Liver (tissue), 9 donors: ENCODE data around the gene VTCN1. TPM values are rescaled to one million over a fixed set of nuclear protein-coding genes. Genes with fewer than 3 reads are reported as not detected.

ENCODE experiments used
- DNase-seq: peaks from one replicate; pipeline ENCODE4 v3.0.0-alpha.2; 2017; ENCODE audit warnings: low spot score
- H3K27ac ChIP-seq, 2 donors: one replicate each; pipeline ENCODE4 v1.7.0; 2013; ENCODE audit warnings: inconsistent platforms in 2 of 2, low read length in 2 of 2, control low read depth in 1 of 2, low read depth in 1 of 2, mild to moderate bottlenecking in 1 of 2
- H3K27me3 ChIP-seq, 4 donors: one replicate each; pipeline versions ENCODE4 v1.6.1 to v1.7.0; 2013; ENCODE audit warnings: low read length in 3 of 4, inconsistent platforms in 1 of 4, mild to moderate bottlenecking in 1 of 4, moderate library complexity in 1 of 4; ENCODE audit not compliant: control insufficient read depth in 4 of 4, insufficient read depth in 4 of 4
- H3K36me3 ChIP-seq, 4 donors: one replicate each; pipeline versions ENCODE4 v1.6.1 to v1.7.0; 2013; ENCODE audit warnings: low read length in 3 of 4, mild to moderate bottlenecking in 3 of 4, low read depth in 1 of 4, moderate library complexity in 1 of 4; ENCODE audit not compliant: control insufficient read depth in 4 of 4, insufficient read depth in 3 of 4
- H3K4me1 ChIP-seq, 4 donors: one replicate each; pipeline versions ENCODE4 v1.6.1 to v1.7.0; 2013; ENCODE audit warnings: low read length in 3 of 4, mild to moderate bottlenecking in 3 of 4, moderate library complexity in 1 of 4; ENCODE audit not compliant: control insufficient read depth in 4 of 4, insufficient read depth in 4 of 4
- H3K4me3 ChIP-seq, 3 donors: one replicate each; pipeline versions ENCODE4 v1.6.1 to v1.7.0; 2013; ENCODE audit warnings: low read length in 3 of 3, control low read depth in 1 of 3, low read depth in 1 of 3, mild to moderate bottlenecking in 1 of 3
- H3K9ac ChIP-seq, 2 donors: one replicate each; pipeline ENCODE4 v1.7.0; 2013; ENCODE audit warnings: low read length in 2 of 2, mild to moderate bottlenecking in 2 of 2, moderate library complexity in 2 of 2, control low read depth in 1 of 2, low read depth in 1 of 2
- H3K9me3 ChIP-seq, 4 donors: one replicate each; pipeline versions ENCODE4 v1.6.1 to v1.7.0; 2013; ENCODE audit warnings: low read length in 3 of 4; ENCODE audit not compliant: control insufficient read depth in 4 of 4
- CTCF ChIP-seq: fragments of 150-350 bp; IDR thresholded peaks from 2 replicates; pipeline ENCODE4 v1.5.1; 2017; ENCODE audit warnings: improper control_type of control experiment, low read depth, low read length; ENCODE audit not compliant: missing input control
- EGR1 ChIP-seq, 2 donors: IDR thresholded peaks; 2 replicates each; pipeline ENCODE4 v1.6.1; 2016 to 2018; ENCODE audit warnings: antibody characterized with exemption in 2 of 2, low read depth in 2 of 2
- FOXA1 ChIP-seq: IDR thresholded peaks from 2 replicates; pipeline ENCODE4 v1.6.1; 2016; ENCODE audit warnings: antibody characterized with exemption
- FOXA2 ChIP-seq: IDR thresholded peaks from 2 replicates; pipeline ENCODE4 v1.6.1; 2016; ENCODE audit warnings: antibody characterized with exemption
- GABPA ChIP-seq, 2 donors: IDR thresholded peaks in 1 of 2; conservative IDR thresholded peaks in 1 of 2; 2 replicates each; pipeline ENCODE4 v1.6.1; 2016; ENCODE audit warnings: antibody characterized with exemption in 2 of 2, mild to moderate bottlenecking in 1 of 2, moderate library complexity in 1 of 2
- HNF4A ChIP-seq, 2 donors: conservative IDR thresholded peaks; 2 replicates each; pipeline ENCODE4 v1.6.1; 2016; ENCODE audit warnings: antibody characterized with exemption in 2 of 2, mild to moderate bottlenecking in 2 of 2
- HNF4G ChIP-seq: IDR thresholded peaks from 2 replicates; pipeline ENCODE4 v1.6.1; 2016; ENCODE audit warnings: antibody characterized with exemption
- JUND ChIP-seq, 2 donors: IDR thresholded peaks; 2 replicates each; pipeline ENCODE4 v1.6.1; 2016; ENCODE audit warnings: antibody characterized with exemption in 2 of 2
- NR2F2 ChIP-seq: IDR thresholded peaks from 2 replicates; pipeline ENCODE4 v1.6.1; 2016; ENCODE audit warnings: antibody characterized with exemption
- RAD21 ChIP-seq, 2 donors: IDR thresholded peaks; 2 replicates each; pipeline ENCODE4 v1.6.1; 2016; ENCODE audit warnings: antibody characterized with exemption in 2 of 2, mild to moderate bottlenecking in 2 of 2
- RXRA ChIP-seq, 2 donors: IDR thresholded peaks; 2 replicates each; pipeline ENCODE4 v1.6.1; 2017 to 2018; ENCODE audit warnings: antibody characterized with exemption in 2 of 2, mild to moderate bottlenecking in 1 of 2
- SP1 ChIP-seq: IDR thresholded peaks from 2 replicates; pipeline ENCODE4 v1.6.1; 2018; ENCODE audit warnings: antibody characterized with exemption, mild to moderate bottlenecking
- TAF1 ChIP-seq: conservative IDR thresholded peaks from 2 replicates; pipeline ENCODE4 v1.6.1; 2016; ENCODE audit warnings: antibody characterized with exemption, mild to moderate bottlenecking
- YY1 ChIP-seq: IDR thresholded peaks from 2 replicates; pipeline ENCODE4 v1.6.1; 2016; ENCODE audit warnings: antibody characterized with exemption, mild to moderate bottlenecking
- ZBTB33 ChIP-seq: IDR thresholded peaks from 2 replicates; pipeline ENCODE4 v1.6.1; 2016; ENCODE audit warnings: antibody characterized with exemption
- WGBS: extraction: QIAGEN DNeasy Blood & Tissue Kit; methylation state at CpG from one replicate; pipeline ENCODE4 v1.1.7; 2013; 5-methylcytosine and 5-hydroxymethylcytosine counted together
- polyA plus RNA-seq, 2 donors: library from polyadenylated mRNA; stranded (reverse) in 1 of 2; unstranded in 1 of 2; fragments of 200-250 nt in 1 of 2; fragments of >200 nt in 1 of 2; fragmentation: Nextera tagmentation in 1 of 2; extraction: Ambion mirVana in 1 of 2; gene quantifications; one replicate each; pipeline versions ENCODE4 v1.2.1 to v1.2.3, GENCODE V29; 2013 to 2015
- total RNA-seq, 2 donors: library from RNA; depleted of rRNA; stranded (reverse); fragments of >200 nt; gene quantifications; one replicate each; pipeline ENCODE4 v1.2.3, GENCODE V29; 2014
- TF ChIP-seq, protein P1 (sequence below): IDR thresholded peaks from 2 replicates; pipeline ENCODE4 v1.6.1; 2016; ENCODE audit warnings: antibody characterized with exemption
- TF ChIP-seq, protein P2 (sequence below): IDR thresholded peaks from 2 replicates; pipeline ENCODE4 v1.6.1; 2016; ENCODE audit warnings: antibody characterized with exemption
- donor health status: healthy.
- donor health status: healthy.
- donor health status: healthy.
- donor health status: healthy.
- donor health status: healthy.

VTCN1 gene
- total and polyA plus RNA-seq, 4 donors = 0.28 to 1.0 (median 0.45) TPM

- TF ChIP-seq CTCF = no peak
- no peak for TF ChIP-seq FOXA2
- TF ChIP-seq, protein P1, sequence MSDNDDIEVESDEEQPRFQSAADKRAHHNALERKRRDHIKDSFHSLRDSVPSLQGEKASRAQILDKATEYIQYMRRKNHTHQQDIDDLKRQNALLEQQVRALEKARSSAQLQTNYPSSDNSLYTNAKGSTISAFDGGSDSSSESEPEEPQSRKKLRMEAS = no peak
- TF ChIP-seq TAF1 = no peak
- no peak for TF ChIP-seq SP1
These were observed 62.7 kb downstream of the VTCN1 start (continued) for GRCh38 chr1:117147856-117148588.

- no peak for DNase-seq
- Histone ChIP-seq H3K9me3 (no peaks in the 10 kb centered on the region), H3K9ac (no peak overlapping the region), H3K4me3 (no peak overlapping the region), H3K27ac (no peak overlapping the region), H3K27me3 (no peaks in the 10 kb centered on the region), H3K4me1 (no peaks in the 10 kb centered on the region), H3K36me3 (no peaks in the 10 kb centered on the region)
- TF ChIP-seq ZBTB33 = no peak
- TF ChIP-seq YY1 = no peak
- no peak for TF ChIP-seq EGR1 (IDR thresholded peaks at IDR 0.05; ENCODE audit: low read depth in 2 of 2)
- TF ChIP-seq HNF4A (conservative IDR thresholded peaks at IDR 0.05) = no peak
- no peak for TF ChIP-seq RXRA (IDR thresholded peaks at IDR 0.05)
- TF ChIP-seq GABPA (IDR thresholded peaks at IDR 0.05 in 1 of 2, conservative IDR thresholded peaks at IDR 0.05 in 1 of 2) = no peak
- TF ChIP-seq JUND (IDR thresholded peaks at IDR 0.05) = no peak
- TF ChIP-seq, protein P2, sequence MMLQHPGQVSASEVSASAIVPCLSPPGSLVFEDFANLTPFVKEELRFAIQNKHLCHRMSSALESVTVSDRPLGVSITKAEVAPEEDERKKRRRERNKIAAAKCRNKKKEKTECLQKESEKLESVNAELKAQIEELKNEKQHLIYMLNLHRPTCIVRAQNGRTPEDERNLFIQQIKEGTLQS = no peak
- WGBS = 71% methylated on average over 4 of the region's 4 CpGs
These were observed 63.3 kb downstream of the VTCN1 start for GRCh38 chr1:117147341-117147831.

DNA sequence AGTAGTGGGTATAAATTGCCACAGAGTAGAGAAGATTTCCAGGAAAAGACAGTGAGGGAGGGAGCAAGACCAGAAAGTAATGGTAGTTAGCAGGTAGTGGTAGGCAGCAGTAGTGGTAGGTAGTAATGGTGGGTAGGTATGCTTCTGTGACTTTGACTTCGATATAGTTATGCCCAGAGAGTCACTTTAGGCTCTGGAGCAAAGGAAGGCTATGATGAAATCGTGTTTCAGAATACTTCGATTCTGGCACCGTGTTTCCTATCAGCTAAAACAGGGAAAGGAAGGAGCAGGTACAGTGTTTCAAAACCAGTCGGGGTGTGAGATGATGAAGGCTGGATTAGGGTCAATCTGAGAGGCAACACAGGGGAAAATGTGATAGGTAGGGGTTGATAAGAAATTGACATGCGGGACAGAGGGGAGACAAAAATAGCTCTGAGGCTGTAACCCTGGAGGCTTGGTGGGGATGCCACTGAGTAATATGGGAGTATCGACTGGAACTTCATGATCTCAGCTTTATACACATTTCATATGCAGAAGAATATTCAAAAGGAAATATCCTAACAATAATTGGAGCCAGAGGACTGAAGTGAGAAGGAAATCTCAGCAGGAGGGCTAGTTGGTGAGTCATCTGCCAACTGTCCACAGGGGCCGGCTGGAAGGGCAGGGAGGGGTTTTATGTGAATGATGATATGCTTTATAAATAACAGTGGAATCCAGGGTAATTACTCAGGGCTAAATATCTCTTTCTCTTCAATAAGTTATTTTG, 64.0 kb downstream of the VTCN1 start:
- no peaks in the 10 kb centered on the region for H3K27me3 ChIP-seq
- no peaks in the 10 kb centered on the region for H3K36me3 ChIP-seq
- H3K27ac ChIP-seq = no peak overlapping the region
- H3K9me3 ChIP-seq = no peaks in the 10 kb centered on the region
- H3K9ac ChIP-seq = no peak overlapping the region
- DNase-seq = no peak
- no peaks in the 10 kb centered on the region for H3K4me1 ChIP-seq
- WGBS = 72% methylated on average over 8 of the region's 8 CpGs
- no peak overlapping the region for H3K4me3 ChIP-seq
- TF ChIP-seq HNF4A (conservative IDR thresholded peaks at IDR 0.05) (no peak), CTCF (no peak), RAD21 (IDR thresholded peaks at IDR 0.05) (no peak), HNF4G (no peak), EGR1 (IDR thresholded peaks at IDR 0.05; ENCODE audit: low read depth in 2 of 2) (no peak), NR2F2 (no peak), SP1 (no peak), JUND (IDR thresholded peaks at IDR 0.05) (no peak), GABPA (IDR thresholded peaks at IDR 0.05 in 1 of 2, conservative IDR thresholded peaks at IDR 0.05 in 1 of 2) (no peak), FOXA1 (no peak)
- TF ChIP-seq, protein P2 = no peak
